HepG2 (cell line): ENCODE measurements around the gene UST. TPM values are rescaled to one million over a fixed set of nuclear protein-coding genes. Genes with fewer than 3 reads are reported as not detected.
A peak's percentile ranks its signal among the peaks of the same experiment; 100 is the strongest.

Experiments
- ATAD3A ChIP-seq: sonication (generic); formaldehyde crosslinking; IDR thresholded peaks from 2 replicates; pipeline ENCODE4 v1.4.0; 2020; ENCODE audit warnings: missing genetic modification reagents
- CCAR2 ChIP-seq: fragments of 200-400 bp; formaldehyde crosslinking; optimal IDR thresholded peaks from 2 replicates; pipeline ENCODE3; 2018; ENCODE audit warnings: low read depth, mild to moderate bottlenecking, low read length, moderate library complexity
- HMGA1 ChIP-seq: sonication (generic); formaldehyde crosslinking; conservative IDR thresholded peaks from 2 replicates; pipeline ENCODE4 v1.4.0; 2020; ENCODE audit warnings: missing genetic modification reagents
- HNRNPLL ChIP-seq: fragments of 200-400 bp; formaldehyde crosslinking; IDR thresholded peaks from 2 replicates; pipeline ENCODE4 v1.6.1; 2017; ENCODE audit warnings: mild to moderate bottlenecking, low read depth, low read length; ENCODE audit not compliant: poor library complexity, severe bottlenecking
- HOXA3 ChIP-seq: sonication (generic); formaldehyde crosslinking; IDR thresholded peaks from 2 replicates; pipeline ENCODE4 v1.5.0; 2020; ENCODE audit warnings: missing genetic modification reagents
- IRX3 ChIP-seq: sonication (generic); formaldehyde crosslinking; IDR thresholded peaks from 2 replicates; pipeline ENCODE4 v1.8.1; 2023; ENCODE audit warnings: mild to moderate bottlenecking, low read depth, missing genetic modification reagents, borderline replicate concordance
- MAFG ChIP-seq: sonication (generic); formaldehyde crosslinking; IDR thresholded peaks from 2 replicates; pipeline ENCODE4 v1.5.1; 2020; ENCODE audit warnings: mild to moderate bottlenecking, missing genetic modification reagents
- PRMT3 ChIP-seq: sonication (generic); formaldehyde crosslinking; IDR thresholded peaks from 2 replicates; pipeline ENCODE4 v1.8.1; 2022; ENCODE audit warnings: low read depth, mild to moderate bottlenecking, moderate library complexity, missing genetic modification reagents, borderline replicate concordance
- RAD21 ChIP-seq: fragments of 450-650 bp; formaldehyde crosslinking; IDR thresholded peaks from 2 replicates; pipeline ENCODE4 v1.5.0; 2020; ENCODE audit warnings: mild to moderate bottlenecking
- REXO4 ChIP-seq: sonication (generic); formaldehyde crosslinking; IDR thresholded peaks from 2 replicates; pipeline ENCODE4 v1.8.0; 2022; ENCODE audit warnings: missing genetic modification reagents, mild to moderate bottlenecking, borderline replicate concordance
- RORA ChIP-seq: sonication (generic); formaldehyde crosslinking; IDR thresholded peaks from 2 replicates; pipeline ENCODE4 v1.5.0; 2020; ENCODE audit warnings: mild to moderate bottlenecking, missing genetic modification reagents, moderate library complexity
- SATB2 ChIP-seq: sonication (generic); formaldehyde crosslinking; IDR thresholded peaks from 2 replicates; pipeline ENCODE4 v1.5.0; 2020; ENCODE audit warnings: missing genetic modification reagents
- SRSF9 ChIP-seq: fragments of 200-400 bp; formaldehyde crosslinking; IDR thresholded peaks from 2 replicates; pipeline ENCODE4 v1.6.1; 2018; ENCODE audit warnings: borderline replicate concordance, mild to moderate bottlenecking, low read depth, low read length; ENCODE audit not compliant: insufficient read depth, poor library complexity, severe bottlenecking
- TCF7 ChIP-seq: sonication (generic); IDR thresholded peaks from 2 replicates; pipeline ENCODE4 v1.6.1; 2016; ENCODE audit warnings: antibody characterized with exemption, low read depth
- U2AF2 ChIP-seq: fragments of 200-400 bp; formaldehyde crosslinking; IDR thresholded peaks from 2 replicates; pipeline ENCODE4 v1.6.1; 2017; ENCODE audit warnings: low read depth, mild to moderate bottlenecking, low read length
- ZKSCAN8 ChIP-seq: IDR thresholded peaks from 2 replicates; pipeline ENCODE4 v1.6.1; 2016; ENCODE audit warnings: borderline replicate concordance, missing genetic modification reagents, missing compliant biosample characterization
- ZNF10 ChIP-seq: sonication (generic); formaldehyde crosslinking; IDR thresholded peaks from 2 replicates; pipeline ENCODE4 v1.4.0; 2020; ENCODE audit warnings: mild to moderate bottlenecking, low read depth, missing genetic modification reagents, borderline replicate concordance
- ZNF143 ChIP-seq: sonication (generic); formaldehyde crosslinking; IDR thresholded peaks from 2 replicates; pipeline ENCODE4 v1.4.0; 2020; ENCODE audit warnings: missing genetic modification reagents
- ZNF33B ChIP-seq: sonication (generic); formaldehyde crosslinking; IDR thresholded peaks from 2 replicates; pipeline ENCODE4 v1.5.1; 2020; ENCODE audit warnings: mild to moderate bottlenecking, missing genetic modification reagents
- ZNF34 ChIP-seq: sonication (generic); formaldehyde crosslinking; IDR thresholded peaks from 2 replicates; pipeline ENCODE4 v1.4.0; 2020; ENCODE audit warnings: mild to moderate bottlenecking, missing genetic modification reagents, borderline replicate concordance
- ZNF549 ChIP-seq: sonication (generic); formaldehyde crosslinking; IDR thresholded peaks from 2 replicates; pipeline ENCODE4 v1.5.0; 2020; ENCODE audit warnings: missing genetic modification reagents
- ZNF567 ChIP-seq: sonication (generic); formaldehyde crosslinking; IDR thresholded peaks from 2 replicates; pipeline ENCODE4 v1.8.1; 2023; ENCODE audit warnings: mild to moderate bottlenecking, missing genetic modification reagents, borderline replicate concordance
- ZNF570 ChIP-seq: sonication (generic); formaldehyde crosslinking; IDR thresholded peaks from 2 replicates; pipeline ENCODE4 v1.4.0; 2020; ENCODE audit warnings: mild to moderate bottlenecking, missing genetic modification reagents, borderline replicate concordance
- ZNF580 ChIP-seq: IDR thresholded peaks from 2 replicates; pipeline ENCODE4 v1.6.1; 2016; ENCODE audit warnings: low read depth, borderline replicate concordance
- ZNF768 ChIP-seq: sonication (generic); formaldehyde crosslinking; IDR thresholded peaks from 2 replicates; pipeline ENCODE4 v1.4.0; 2020; ENCODE audit warnings: missing genetic modification reagents
- ZNF788 ChIP-seq: sonication (generic); formaldehyde crosslinking; IDR thresholded peaks from 2 replicates; pipeline ENCODE4 v1.5.0; 2020; ENCODE audit warnings: mild to moderate bottlenecking, missing genetic modification reagents, borderline replicate concordance
- ZNF790 ChIP-seq: sonication (generic); formaldehyde crosslinking; IDR thresholded peaks from 2 replicates; pipeline ENCODE4 v1.8.0; 2022; ENCODE audit warnings: missing genetic modification reagents, mild to moderate bottlenecking, borderline replicate concordance
- polyA plus RNA-seq, 8 experiments: library from polyadenylated mRNA; depleted of rRNA in 3 of 8; stranded (reverse) in 7 of 8; unstranded in 1 of 8; fragments of >200 nt; fragmentation: Illumina TruSeq in 4 of 8; extraction: Trizol in 4 of 8; gene quantifications; 2 replicates each; pipeline versions ENCODE4 v1.2.1 to v1.2.3, GENCODE V29; 2011 to 2016; ENCODE audit warnings: low read depth in 4 of 8, missing spikeins in 1 of 8, mixed read lengths in 1 of 8; ENCODE audit not compliant: insufficient read depth in 1 of 8
- total RNA-seq, 5 experiments: library from RNA; depleted of rRNA; stranded (reverse); fragments of >200 nt; fragmentation: Illumina TruSeq; extraction: Trizol; gene quantifications; 2 replicates each; pipeline ENCODE4 v1.2.3, GENCODE V29; 2016; ENCODE audit warnings: low read depth in 1 of 5
- TF ChIP-seq, protein P1 (sequence below): sonication (generic); formaldehyde crosslinking; IDR thresholded peaks from 2 replicates; pipeline ENCODE4 v1.4.0; 2020; ENCODE audit warnings: missing genetic modification reagents
- TF ChIP-seq, protein P2 (sequence below): sonication (generic); IDR thresholded peaks from 2 replicates; pipeline ENCODE4 v1.6.1; 2016; ENCODE audit warnings: low read depth, borderline replicate concordance
- TF ChIP-seq, protein P3 (sequence below): sonication (generic); formaldehyde crosslinking; IDR thresholded peaks from 2 replicates; pipeline ENCODE4 v1.8.1; 2023; ENCODE audit warnings: missing genetic modification reagents, mild to moderate bottlenecking, borderline replicate concordance
- TF ChIP-seq, protein P4 (sequence below): sonication (generic); formaldehyde crosslinking; conservative IDR thresholded peaks from 2 replicates; pipeline ENCODE4 v1.4.0; 2020; ENCODE audit warnings: missing genetic modification reagents

UST gene
- total and polyA plus RNA-seq, 2 of the 13 experiments (the other 11 are each of a cell fraction or from before 2014, with no cell fraction given), result 0.27 TPM; not detected in 1

- TF ChIP-seq ZNF34, result peak; percentile 67; the same call in 1 of the 2 replicates
- TF ChIP-seq RAD21 (CRISPR knock-in tag), result no peak
- TF ChIP-seq, protein P1, sequence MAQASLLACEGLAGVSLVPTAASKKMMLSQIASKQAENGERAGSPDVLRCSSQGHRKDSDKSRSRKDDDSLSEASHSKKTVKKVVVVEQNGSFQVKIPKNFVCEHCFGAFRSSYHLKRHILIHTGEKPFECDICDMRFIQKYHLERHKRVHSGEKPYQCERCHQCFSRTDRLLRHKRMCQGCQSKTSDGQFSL (CRISPR knock-in tag), result no peak
- no peak for TF ChIP-seq SATB2 (CRISPR knock-in tag)
- no peak for TF ChIP-seq ZNF567 (CRISPR knock-in tag)
- TF ChIP-seq ZNF33B (CRISPR knock-in tag), result no peak
- no peak for TF ChIP-seq ZNF768 (CRISPR knock-in tag)
- TF ChIP-seq ATAD3A (CRISPR knock-in tag), result no peak
- TF ChIP-seq ZNF788, result no peak
- TF ChIP-seq ZNF580, result no peak
- TF ChIP-seq ZNF549 (CRISPR knock-in tag), result no peak
- TF ChIP-seq, protein P2, sequence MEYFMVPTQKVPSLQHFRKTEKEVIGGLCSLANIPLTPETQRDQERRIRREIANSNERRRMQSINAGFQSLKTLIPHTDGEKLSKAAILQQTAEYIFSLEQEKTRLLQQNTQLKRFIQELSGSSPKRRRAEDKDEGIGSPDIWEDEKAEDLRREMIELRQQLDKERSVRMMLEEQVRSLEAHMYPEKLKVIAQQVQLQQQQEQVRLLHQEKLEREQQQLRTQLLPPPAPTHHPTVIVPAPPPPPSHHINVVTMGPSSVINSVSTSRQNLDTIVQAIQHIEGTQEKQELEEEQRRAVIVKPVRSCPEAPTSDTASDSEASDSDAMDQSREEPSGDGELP, result peak; percentile 23; the same call in 1 of the 2 replicates
- no peak for TF ChIP-seq REXO4 (CRISPR knock-in tag)
- no peak for TF ChIP-seq ZNF143 (CRISPR knock-in tag)
- TF ChIP-seq SRSF9, result no peak
- TF ChIP-seq ZNF570, result no peak
- TF ChIP-seq HNRNPLL, result no peak
- TF ChIP-seq ZNF790 (CRISPR knock-in tag), result no peak
- TF ChIP-seq, protein P3, sequence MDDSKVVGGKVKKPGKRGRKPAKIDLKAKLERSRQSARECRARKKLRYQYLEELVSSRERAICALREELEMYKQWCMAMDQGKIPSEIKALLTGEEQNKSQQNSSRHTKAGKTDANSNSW, result no peak
- TF ChIP-seq MAFG, result no peak
- no peak for TF ChIP-seq PRMT3 (CRISPR knock-in tag)
- no peak for TF ChIP-seq ZNF10 (CRISPR knock-in tag)
- peak; percentile 87 for TF ChIP-seq TCF7
- peak; percentile 70 for TF ChIP-seq HOXA3
- no peak for TF ChIP-seq CCAR2
- TF ChIP-seq ZKSCAN8 (CRISPR knock-in tag), result no peak
- TF ChIP-seq U2AF2, result no peak
- no peak for TF ChIP-seq RORA (CRISPR knock-in tag)
- TF ChIP-seq IRX3 (CRISPR knock-in tag), result no peak
- TF ChIP-seq, protein P4, sequence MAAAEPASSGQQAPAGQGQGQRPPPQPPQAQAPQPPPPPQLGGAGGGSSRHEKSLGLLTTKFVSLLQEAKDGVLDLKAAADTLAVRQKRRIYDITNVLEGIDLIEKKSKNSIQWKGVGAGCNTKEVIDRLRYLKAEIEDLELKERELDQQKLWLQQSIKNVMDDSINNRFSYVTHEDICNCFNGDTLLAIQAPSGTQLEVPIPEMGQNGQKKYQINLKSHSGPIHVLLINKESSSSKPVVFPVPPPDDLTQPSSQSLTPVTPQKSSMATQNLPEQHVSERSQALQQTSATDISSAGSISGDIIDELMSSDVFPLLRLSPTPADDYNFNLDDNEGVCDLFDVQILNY (CRISPR knock-in tag), result no peak
- no peak for TF ChIP-seq HMGA1 (CRISPR knock-in tag)
Measured at GRCh38 chr6:149074832-149075258, 328.0 kb downstream of the UST start (continued).
